Aorta (tissue), 5 donors: ENCODE measurements around the gene SLC9C1. TPM values are rescaled to one million over a fixed set of nuclear protein-coding genes. Genes with fewer than 3 reads are reported as not detected.
A peak's percentile ranks its signal among the peaks of the same experiment; 100 is the strongest.

Experiments used
- ATAC-seq: fragments of 200-7000 bp; cut with Tn5 transposase; one replicate; pipeline ENCODE4 v1.9.1; 2022; ENCODE audit warnings: moderate library complexity; ENCODE audit not compliant: low FRiP score
- DNase-seq, 2 donors: peaks; one replicate each; pipeline ENCODE4 v3.0.0-alpha.2; 2020
- H3K27ac ChIP-seq, 2 donors: one replicate each; pipeline ENCODE4 v1.5.1; 2013; ENCODE audit warnings: low read length in 2 of 2, mild to moderate bottlenecking in 2 of 2, moderate library complexity in 2 of 2, control low read depth in 1 of 2, inconsistent platforms in 1 of 2, low read depth in 1 of 2
- H3K27me3 ChIP-seq, 2 donors: one replicate each; pipeline ENCODE4 v1.6.1; 2013; ENCODE audit warnings: control low read depth in 1 of 2, low read length in 1 of 2, mild to moderate bottlenecking in 1 of 2, moderate library complexity in 1 of 2; ENCODE audit not compliant: insufficient read depth in 2 of 2, control insufficient read depth in 1 of 2
- H3K36me3 ChIP-seq, 2 donors: one replicate each; pipeline ENCODE4 v1.6.1; 2013; ENCODE audit warnings: control low read depth in 1 of 2, low read length in 1 of 2, mild to moderate bottlenecking in 1 of 2; ENCODE audit not compliant: insufficient read depth in 2 of 2, control insufficient read depth in 1 of 2
- H3K4me1 ChIP-seq, 2 donors: one replicate each; pipeline ENCODE4 v1.6.1; 2013; ENCODE audit warnings: low read length in 2 of 2, control low read depth in 1 of 2, mild to moderate bottlenecking in 1 of 2, moderate library complexity in 1 of 2; ENCODE audit not compliant: insufficient read depth in 2 of 2, control insufficient read depth in 1 of 2
- H3K4me3 ChIP-seq, 2 donors: one replicate each; pipeline ENCODE4 v1.5.1; 2013; ENCODE audit warnings: low read length in 2 of 2, control low read depth in 1 of 2, mild to moderate bottlenecking in 1 of 2
- H3K9me3 ChIP-seq: one replicate; pipeline ENCODE4 v1.6.1; 2013; ENCODE audit warnings: mild to moderate bottlenecking, low read length; ENCODE audit not compliant: control insufficient read depth
- WGBS, 2 donors: extraction: QIAGEN DNeasy Blood & Tissue Kit; methylation state at CpG; one replicate each; pipeline ENCODE4 v1.1.7; 2013; 5-methylcytosine and 5-hydroxymethylcytosine counted together
- intact Hi-C, 2 donors: fragments of 100-400 bp; cut with DNase I; formaldehyde crosslinking; loops; one replicate each; pipeline versions ENCODE4 v1.14.2 to v1.15.0; 2022
- polyA plus RNA-seq, 2 donors: library from polyadenylated mRNA; stranded (reverse); fragments of 200-250 nt; gene quantifications; one replicate each; pipeline ENCODE4 v1.2.3, GENCODE V29; 2013
- total RNA-seq, 2 donors: library from RNA; stranded (reverse); fragmentation: NEBNext Ultra II Directional; extraction: Animal tissue kit (Norgen Biotek cat#: 25700); gene quantifications; one replicate each; pipeline ENCODE4 v1.2.1, GENCODE V29; 2021
- donor health status: healthy with polysubstance abuse.
- donor health status: Bipolar disorder and iron deficiency.
- donor health status: DM: no; HTN: no; CAD: no.
- donor health status: DM: no; HTN: no; CAD: no.
- donor health status: DM: yes; HTN: yes; CAD: no.

SLC9C1 gene
- total and polyA plus RNA-seq, 4 donors: 0.29 to 0.81 TPM; not detected in 2

- Histone ChIP-seq H3K4me3 (no peak overlapping the region), H3K27ac (no peak overlapping the region), H3K9me3 (no peaks in the 10 kb centered on the region), H3K4me1 (no peaks in the 10 kb centered on the region), H3K36me3 (peaks cover 0 to 3% of the 10 kb centered on the region in 2 donors), H3K27me3 (no peaks in the 10 kb centered on the region)
- 70 to 78% methylated on average over 8 of the region's 8 CpGs for WGBS, 2 donors
- intact Hi-C loops: no loop called here
- DNase-seq (no peak), ATAC-seq (no peak)
Observed at GRCh38 chr3:112134335-112135124, 159.5 kb downstream of the SLC9C1 start.

- intact Hi-C loops: no loop called here
- ATAC-seq (no peak), DNase-seq (no peak)
- no peak overlapping the region for H3K4me3 ChIP-seq
- H3K27ac ChIP-seq: no peak overlapping the region
- 76 to 85% methylated on average over 5 of the region's 5 CpGs for whole genome bisulfite sequencing, 2 donors
- H3K36me3 ChIP-seq: peaks cover 2 to 3% of the 10 kb centered on the region in 2 donors
- no peaks in the 10 kb centered on the region for H3K4me1 ChIP-seq
- no peaks in the 10 kb centered on the region for H3K27me3 ChIP-seq
- no peaks in the 10 kb centered on the region for H3K9me3 ChIP-seq
Observed at GRCh38 chr3:112133626-112134334, 160.2 kb downstream of the SLC9C1 start.

GRCh38 chr3:112132975-112133448, 161.0 kb downstream of the SLC9C1 start, which contains the start of gene GCSAM:
Gene GCSAM, minus strand, starts transcription at chr3:112133248. Its CDS starts 128 bp downstream, at chr3:112133120.
- 60 to 63% methylated on average over 5 of the region's 5 CpGs for WGBS, 2 donors

DNA sequence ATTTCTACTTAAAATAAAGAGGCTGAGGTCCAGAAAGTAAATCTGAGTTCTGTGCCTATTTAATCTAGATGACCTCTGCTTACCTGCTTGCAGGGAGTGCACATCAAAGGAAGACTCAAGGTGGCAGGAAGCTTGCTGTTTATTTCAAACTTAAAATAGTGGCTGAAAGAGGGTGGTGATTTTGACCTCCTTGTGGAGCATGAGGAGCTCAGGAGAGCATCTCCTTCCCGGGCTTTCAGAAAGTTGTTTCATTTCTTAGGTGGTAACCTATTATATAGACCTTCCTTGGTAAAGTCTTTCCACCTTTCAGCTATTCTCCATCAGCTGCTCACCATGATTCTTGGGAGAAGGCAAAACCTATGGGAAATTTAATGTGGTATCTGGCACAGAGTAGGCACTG, 161.5 kb downstream of the SLC9C1 start:
- 88 to 100% methylated on average over 1 of the region's 1 CpG for WGBS, 2 donors
- Histone ChIP-seq H3K27me3 (no peaks in the 10 kb centered on the region), H3K9me3 (no peaks in the 10 kb centered on the region), H3K4me1 (no peaks in the 10 kb centered on the region), H3K27ac (no peak overlapping the region), H3K36me3 (peaks cover 2 to 8% of the 10 kb centered on the region in 2 donors), H3K4me3 (no peak overlapping the region)
- intact Hi-C loops: no loop called here
- no peak for DNase-seq
- no peak for ATAC-seq

More at GRCh38 chr3:112132975-112133448, 161.0 kb downstream of the SLC9C1 start, which contains the start of gene GCSAM:
- ATAC-seq (peak; percentile 54), DNase-seq (peak in 1 of 2 donors; percentile 83)
- H3K36me3 ChIP-seq: peaks cover 2 to 4% of the 10 kb centered on the region in 2 donors
- H3K27ac ChIP-seq: no peak within 1 kb of the TSS
- intact Hi-C loops: no loop called here
- no peaks in the 10 kb centered on the region for H3K27me3 ChIP-seq
- no peaks in the 10 kb centered on the region for H3K4me1 ChIP-seq
- no peak within 1 kb of the TSS for H3K4me3 ChIP-seq
- H3K9me3 ChIP-seq: no peaks in the 10 kb centered on the region

- Histone ChIP-seq H3K4me1 (no peaks in the 10 kb centered on the region), H3K4me3 (no peak overlapping the region), H3K9me3 (no peaks in the 10 kb centered on the region), H3K36me3 (peaks cover 2 to 8% of the 10 kb centered on the region in 2 donors), H3K27ac (no peak overlapping the region), H3K27me3 (no peaks in the 10 kb centered on the region)
- DNase-seq: no peak
- WGBS, 2 donors: 96 to 97% methylated on average over 3 of the region's 3 CpGs
- intact Hi-C loops: no loop called here
- no peak for ATAC-seq
Observed at GRCh38 chr3:112132088-112132487, 161.9 kb downstream of the SLC9C1 start.

GRCh38 chr3:112131111-112131510, 162.9 kb downstream of the SLC9C1 start:
- no peaks in the 10 kb centered on the region for H3K9me3 ChIP-seq
- no peaks in the 10 kb centered on the region for H3K4me1 ChIP-seq
- intact Hi-C loops: no loop called here
- H3K4me3 ChIP-seq: no peak overlapping the region
- no peak for DNase-seq
- H3K27me3 ChIP-seq: no peaks in the 10 kb centered on the region
- peaks cover 2 to 8% of the 10 kb centered on the region in 2 donors for H3K36me3 ChIP-seq
- H3K27ac ChIP-seq: no peak overlapping the region
- WGBS, 2 donors: 97% methylated on average over 3 of the region's 3 CpGs
- no peak for ATAC-seq

DNA sequence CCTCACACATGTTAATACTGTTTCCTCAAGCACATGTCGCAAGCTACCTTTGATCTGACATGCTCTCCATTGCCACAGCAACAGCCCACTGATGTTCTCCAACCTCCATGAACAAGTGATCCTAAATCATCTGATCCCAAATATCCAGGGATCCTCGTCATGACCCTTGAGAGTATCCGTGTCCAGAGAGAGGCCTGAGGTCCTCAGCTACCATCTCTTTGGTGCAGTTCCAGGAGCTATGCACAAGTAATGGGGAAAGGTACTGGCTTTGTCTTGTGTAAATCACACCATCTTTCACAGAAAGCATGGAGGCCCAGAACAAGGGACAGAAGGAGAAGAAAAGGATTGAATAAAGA, 163.4 kb downstream of the SLC9C1 start:
- Histone ChIP-seq H3K9me3 (no peaks in the 10 kb centered on the region), H3K36me3 (peaks cover 2 to 8% of the 10 kb centered on the region in 2 donors), H3K27ac (no peak overlapping the region), H3K4me1 (no peaks in the 10 kb centered on the region), H3K4me3 (no peak overlapping the region), H3K27me3 (no peaks in the 10 kb centered on the region)
- no peak for DNase-seq
- intact Hi-C loops: no loop called here
- 90 to 93% methylated on average over 3 of the region's 3 CpGs for WGBS, 2 donors
- ATAC-seq: no peak

GRCh38 chr3:112129925-112130637, 163.9 kb downstream of the SLC9C1 start:
- no peak overlapping the region for H3K27ac ChIP-seq
- intact Hi-C loops: no loop called here
- 92 to 93% methylated on average over 4 of the region's 4 CpGs for WGBS, 2 donors
- no peak for ATAC-seq
- peaks cover 2 to 8% of the 10 kb centered on the region in 2 donors for H3K36me3 ChIP-seq
- no peaks in the 10 kb centered on the region for H3K4me1 ChIP-seq
- no peak overlapping the region for H3K4me3 ChIP-seq
- H3K9me3 ChIP-seq: no peaks in the 10 kb centered on the region
- H3K27me3 ChIP-seq: no peaks in the 10 kb centered on the region
- DNase-seq: no peak
